SK-N-MC (cell line): Measurements from ENCODE around the gene RAB11FIP3.

Experiments
- EZH2 ChIP-seq: fragments of 200-600 bp; sonication (generic); IDR thresholded peaks from one replicate; pipeline ENCODE4 v1.6.1; 2017; ENCODE audit warnings: antibody characterized with exemption
- FOXP2 ChIP-seq: optimal IDR thresholded peaks from 2 replicates; pipeline ENCODE3; 2011; ENCODE audit warnings: mild to moderate bottlenecking, moderate library complexity; ENCODE audit not compliant: insufficient read depth; ENCODE audit errors: extremely low read length, control extremely low read depth
- POLR2AphosphoS5 ChIP-seq: IDR thresholded peaks from 2 replicates; pipeline ENCODE4 v1.6.1; 2012; ENCODE audit warnings: mild to moderate bottlenecking, low read depth, low read length, borderline replicate concordance

- TF ChIP-seq EZH2: no peak
- TF ChIP-seq POLR2AphosphoS5: no peak
- no peak for TF ChIP-seq FOXP2
Measured at GRCh38 chr16:450785-451512, 25.5 kb downstream of the RAB11FIP3 start.
